Stimulated activated CD4-positive, alpha-beta T cell treated with anti-CD3 and anti-CD28 coated beads, Interleukin-1b, Interleukin-23, amount 100 ng/mL, for 1 hour (primary cell): ENCODE measurements around the gene CDY1.
"Not testable (repeated sequence)": the region's sequence is repeated elsewhere in the genome, so short reads cannot be mapped to it uniquely, and the experiment has no call there.

ENCODE experiments used
- DNase-seq, 2 donors: peaks; one replicate each; pipeline ENCODE4 v3.0.0-alpha.2; 2020; ENCODE audit warnings: low read depth in 2 of 2

CDY1 gene

GRCh38 chrY:25621817-25622216 is at the start of gene CDY1:
Gene CDY1, plus strand, starts transcription at chrY:25622117. Its CDS starts 326 bp downstream, at chrY:25622443.
- DNase-seq, result not testable (repeated sequence)

DNA sequence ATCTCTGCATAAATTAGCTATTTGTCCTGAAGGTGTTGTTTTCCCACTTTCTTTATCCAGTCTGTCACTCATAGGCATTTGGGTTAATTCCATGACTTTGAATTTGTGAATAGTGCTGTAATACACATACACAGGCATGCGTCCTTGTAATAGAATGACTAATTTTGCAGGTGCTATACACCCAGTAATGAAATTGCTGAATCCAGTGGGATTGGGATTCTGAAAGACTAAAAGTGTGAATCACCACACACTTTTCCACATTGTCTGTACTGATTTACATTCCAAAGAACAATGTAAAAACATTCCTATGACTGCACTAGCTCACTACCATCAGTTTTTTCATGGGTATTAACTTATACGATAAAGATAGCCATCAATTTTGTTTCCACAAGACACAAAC is 28.6 kb upstream of the CDY1 start:
- not testable (repeated sequence) for DNase-seq

DNA sequence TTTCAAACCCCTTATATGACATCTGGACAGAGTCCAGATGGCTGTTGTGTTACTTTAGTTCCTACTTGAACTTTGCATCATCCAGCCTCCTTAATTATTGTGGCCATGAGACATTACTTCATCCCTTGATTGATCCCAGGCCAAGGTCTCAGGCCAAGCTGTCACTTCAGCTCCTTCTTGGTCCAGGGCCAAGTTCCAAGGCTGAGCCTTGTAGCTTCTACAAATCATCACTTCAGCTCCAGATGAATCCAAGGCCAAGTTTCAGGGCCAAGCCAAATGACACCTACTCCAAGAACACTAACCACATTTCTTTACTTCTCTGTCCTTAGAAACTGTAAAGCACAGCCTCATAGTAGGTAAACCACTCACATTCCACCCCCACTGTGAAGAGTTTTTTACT is 1.7 kb upstream of the CDY1 start:
- not testable (repeated sequence) for DNase-seq

- DNase-seq, result not testable (repeated sequence)
Observed at GRCh38 chrY:25626524-25626923, 4.6 kb downstream of the CDY1 start.

GRCh38 chrY:25630383-25631112 is 8.6 kb downstream of the CDY1 start:
- DNase-seq, result not testable (repeated sequence)

DNA sequence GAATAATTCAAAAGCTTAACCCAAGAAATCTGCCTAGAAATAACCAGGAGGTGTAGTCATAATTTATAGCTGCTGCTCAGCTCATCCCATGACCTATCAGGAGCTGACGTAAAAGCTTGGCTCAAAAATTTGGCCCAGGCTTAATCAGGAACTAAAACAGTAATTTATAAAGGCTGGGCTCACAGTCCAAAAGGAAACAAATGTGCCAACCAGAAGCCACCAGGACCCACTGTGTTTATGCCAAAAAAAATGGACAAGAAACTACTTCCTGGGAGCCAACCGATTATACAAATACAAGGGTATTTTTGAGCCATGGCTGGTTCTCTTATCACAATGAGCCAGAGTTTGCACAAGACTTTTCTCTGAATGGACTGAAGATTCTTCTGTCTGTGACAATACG is 17.9 kb downstream of the CDY1 start:
- not testable (repeated sequence) for DNase-seq

DNA sequence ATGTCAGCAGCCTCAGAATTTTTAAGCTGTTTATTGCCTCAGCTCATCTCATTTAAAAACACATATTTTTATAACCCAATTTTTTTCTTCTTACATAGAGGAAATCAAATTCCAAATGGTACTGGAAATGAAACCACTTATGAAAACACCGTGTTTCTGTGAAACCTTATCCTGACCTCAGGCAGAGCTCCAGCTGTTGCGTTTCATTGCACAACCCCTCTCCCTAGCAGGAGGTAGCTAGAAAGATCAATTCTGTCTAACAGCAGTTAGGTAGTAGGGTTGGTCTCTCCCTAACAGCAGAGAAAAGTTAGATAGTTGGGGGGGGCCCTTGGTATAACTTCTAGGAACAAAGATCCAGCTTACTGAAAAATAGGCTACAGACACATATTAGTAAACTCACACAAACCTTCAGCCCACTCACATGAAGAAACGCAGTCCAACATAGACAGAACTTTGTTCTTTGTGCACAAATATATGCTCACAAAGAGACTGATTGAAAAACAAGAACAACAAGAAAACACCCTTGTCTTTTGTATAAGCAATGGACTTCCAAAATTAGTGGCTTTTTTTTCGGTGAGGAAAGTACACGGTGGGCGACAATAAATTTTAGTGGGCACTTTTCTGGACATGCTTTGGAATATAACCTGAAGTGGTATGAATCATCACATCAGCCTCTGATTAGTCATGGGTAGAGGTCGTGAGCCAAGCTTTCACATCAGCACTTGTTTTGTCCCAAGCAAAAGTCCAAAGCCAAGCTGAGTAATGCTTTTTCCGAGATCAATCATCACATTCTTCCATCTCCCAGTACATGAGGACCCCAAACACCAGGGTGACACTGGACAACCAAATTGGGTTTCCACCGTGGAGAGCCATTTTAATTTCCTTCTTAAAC is 21.4 kb downstream of the CDY1 start:
- not testable (repeated sequence) for DNase-seq
